NT2/D1 (cell line): ENCODE data around the gene ANAPC2.

ENCODE experiments used
- DNase-seq: peaks from one replicate; pipeline ENCODE4 v3.0.0-alpha.2; 2011; ENCODE audit warnings: low read depth, low spot score
- H3K27me3 ChIP-seq: 2 replicates; pipeline ENCODE4 v1.6.0; 2011; ENCODE audit warnings: mild to moderate bottlenecking; ENCODE audit not compliant: insufficient read length, insufficient read depth
- H3K36me3 ChIP-seq: 2 replicates; pipeline ENCODE4 v1.6.1; 2011; ENCODE audit warnings: mild to moderate bottlenecking, low read length, mixed read lengths; ENCODE audit not compliant: insufficient read depth, insufficient read length
- H3K4me1 ChIP-seq: 2 replicates; pipeline ENCODE4 v1.5.1; 2011; ENCODE audit not compliant: insufficient read depth, insufficient read length
- H3K4me3 ChIP-seq: 2 replicates; pipeline ENCODE4 v1.5.1; 2011; ENCODE audit warnings: low read depth; ENCODE audit not compliant: insufficient read length
- H3K9ac ChIP-seq: 2 replicates; pipeline ENCODE4 v1.6.0; 2011; ENCODE audit warnings: low read depth; ENCODE audit not compliant: insufficient read length
- H3K9me3 ChIP-seq: 2 replicates; pipeline ENCODE4 v1.5.1; 2011; ENCODE audit warnings: mild to moderate bottlenecking, low read length; ENCODE audit not compliant: insufficient read depth
- SUZ12 ChIP-seq: IDR thresholded peaks from 2 replicates; pipeline ENCODE4 v1.6.1; 2011; ENCODE audit not compliant: insufficient read length, insufficient read depth; ENCODE audit errors: extremely low read depth
- YY1 ChIP-seq: IDR thresholded peaks from 2 replicates; pipeline ENCODE4 v1.6.1; 2011; ENCODE audit not compliant: insufficient read length, insufficient read depth
- ZNF274 ChIP-seq: IDR thresholded peaks from 2 replicates; pipeline ENCODE4 v1.6.1; 2011; ENCODE audit warnings: mild to moderate bottlenecking, low read depth, low read length

ANAPC2 gene

GRCh38 chr9:137215196-137215986 lies 27.0 kb upstream of the ANAPC2 start:
- Histone ChIP-seq H3K36me3 (peaks cover 89% of the 10 kb centered on the region), H3K9me3 (no peaks in the 10 kb centered on the region), H3K9ac (no peak overlapping the region), H3K4me3 (no peak overlapping the region), H3K27me3 (no peaks in the 10 kb centered on the region), H3K4me1 (peaks cover 19% of the 10 kb centered on the region)
- TF ChIP-seq YY1 (no peak), SUZ12 (no peak), ZNF274 (no peak)
- no peak for DNase-seq

DNA sequence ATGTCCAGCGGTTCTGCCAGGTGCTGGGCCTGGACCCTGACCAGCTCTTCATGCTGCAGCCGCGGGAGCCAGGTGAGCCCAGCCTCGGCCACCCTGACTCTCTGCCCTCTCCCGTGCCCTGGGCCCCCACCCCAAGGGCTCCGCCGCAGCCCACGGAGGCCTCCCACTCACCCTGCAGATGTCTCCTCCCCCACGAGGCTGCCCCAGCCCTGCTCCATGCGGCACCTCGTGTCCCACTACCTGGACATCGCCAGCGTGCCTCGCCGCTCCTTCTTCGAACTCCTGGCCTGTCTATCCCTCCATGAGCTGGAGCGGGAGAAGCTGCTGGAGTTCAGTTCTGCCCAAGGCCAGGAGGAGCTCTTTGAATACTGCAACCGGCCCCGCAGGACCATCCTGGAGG lies 26.3 kb upstream of the ANAPC2 start:
- Histone ChIP-seq H3K9me3 (no peaks in the 10 kb centered on the region), H3K36me3 (peaks cover 94% of the 10 kb centered on the region), H3K4me1 (peaks cover 18% of the 10 kb centered on the region), H3K27me3 (no peaks in the 10 kb centered on the region), H3K9ac (no peak overlapping the region), H3K4me3 (no peak overlapping the region)
- DNase-seq = no peak
- no peak for TF ChIP-seq SUZ12
- no peak for TF ChIP-seq YY1
- TF ChIP-seq ZNF274 = no peak

DNA sequence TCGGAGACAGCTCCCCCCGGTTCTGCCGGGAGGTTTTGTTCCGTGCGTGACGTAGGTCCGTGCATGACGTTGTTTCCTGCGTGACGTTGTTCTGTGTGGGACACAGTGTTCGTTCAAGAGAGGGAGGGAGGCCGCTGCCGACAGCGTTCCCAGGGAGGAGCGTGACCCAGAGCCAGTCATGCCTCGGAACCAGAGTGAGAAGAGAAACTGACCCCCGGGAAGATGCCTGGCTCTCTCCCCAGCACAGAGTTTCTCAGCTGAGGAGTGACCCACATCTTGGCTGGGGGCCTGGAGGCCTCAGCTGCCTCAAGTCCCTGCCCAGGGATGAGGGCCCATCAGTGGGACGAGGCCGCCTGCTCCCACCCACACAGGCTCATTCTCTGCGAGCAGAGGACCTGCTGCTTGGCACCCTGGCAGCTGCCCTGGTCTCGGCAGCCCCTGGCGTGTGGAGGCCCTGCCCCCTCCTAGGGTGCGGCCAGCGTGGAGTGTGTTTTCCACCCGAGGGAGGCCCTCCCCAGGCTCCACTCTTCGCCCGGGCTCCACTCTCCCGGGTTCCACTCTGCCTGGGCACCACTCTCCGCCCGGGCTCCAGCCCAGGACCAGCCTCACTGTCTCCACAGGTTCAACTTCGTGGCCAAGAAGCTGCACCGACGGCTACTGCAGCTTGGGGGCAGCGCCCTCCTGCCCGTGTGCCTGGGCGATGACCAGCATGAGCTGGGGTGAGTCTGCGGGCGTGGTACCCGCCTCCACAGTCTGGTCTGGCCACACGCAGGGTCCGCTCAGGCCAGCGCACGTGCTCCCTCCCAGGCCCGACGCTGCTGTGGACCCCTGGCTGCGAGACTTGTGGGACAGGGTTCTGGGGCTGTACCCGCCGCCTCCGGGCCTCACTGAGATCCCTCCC lies 25.1 kb upstream of the ANAPC2 start:
- H3K4me3 ChIP-seq = no peak overlapping the region
- TF ChIP-seq ZNF274 (no peak), YY1 (no peak), SUZ12 (no peak)
- H3K9ac ChIP-seq = no peak overlapping the region
- DNase-seq = no peak
- H3K4me1 ChIP-seq = peaks cover 9% of the 10 kb centered on the region
- peaks cover 97% of the 10 kb centered on the region for H3K36me3 ChIP-seq
- H3K27me3 ChIP-seq = no peaks in the 10 kb centered on the region
- H3K9me3 ChIP-seq = no peaks in the 10 kb centered on the region

DNA sequence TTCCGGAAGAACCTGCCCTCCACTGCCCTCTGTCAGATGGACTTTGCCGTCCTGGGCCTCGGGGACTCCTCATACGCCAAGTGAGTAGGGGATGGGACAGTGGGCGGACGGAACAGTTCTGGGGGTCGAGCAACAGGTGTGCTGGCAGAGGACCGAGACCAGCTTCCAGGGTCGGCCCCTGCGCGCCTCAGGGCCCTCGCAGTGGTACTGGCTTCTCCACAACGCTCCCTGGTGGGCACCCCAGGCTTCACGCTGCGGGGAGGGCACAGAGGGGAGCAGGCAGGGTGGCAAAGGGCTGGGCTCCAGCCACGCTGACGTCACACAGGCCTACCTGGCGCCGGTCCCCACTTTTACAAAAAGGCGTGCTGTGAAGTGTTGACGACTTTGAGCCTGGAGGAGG lies 24.2 kb upstream of the ANAPC2 start:
- Histone ChIP-seq H3K9me3 (no peaks in the 10 kb centered on the region), H3K4me3 (no peak overlapping the region), H3K27me3 (no peaks in the 10 kb centered on the region), H3K36me3 (peaks cover 94% of the 10 kb centered on the region), H3K9ac (no peak overlapping the region), H3K4me1 (peaks cover 7% of the 10 kb centered on the region)
- no peak for DNase-seq
- TF ChIP-seq SUZ12 (no peak), ZNF274 (no peak), YY1 (no peak)

DNA sequence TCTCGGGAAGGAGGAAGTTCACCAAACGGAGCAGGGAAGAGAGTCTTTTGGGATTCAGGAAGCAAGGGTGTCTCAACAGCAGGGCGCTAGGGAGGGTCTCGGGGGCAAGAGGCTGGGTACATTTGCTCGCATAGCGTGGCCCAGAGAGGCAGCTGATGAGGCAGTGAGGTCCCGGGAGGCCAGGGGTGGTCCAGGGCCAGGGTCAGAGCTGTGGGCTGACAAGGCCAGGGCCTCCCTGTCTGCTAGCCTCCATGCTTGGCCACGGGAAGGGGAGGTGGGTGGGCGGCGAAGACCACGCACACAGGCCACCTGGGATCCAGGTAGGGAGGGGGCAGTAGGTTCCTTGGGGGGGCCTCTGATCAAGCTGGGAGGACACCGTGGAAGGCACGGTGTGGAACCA lies 23.2 kb upstream of the ANAPC2 start:
- no peak for TF ChIP-seq ZNF274
- no peak for TF ChIP-seq YY1
- H3K36me3 ChIP-seq = peaks cover 94% of the 10 kb centered on the region

GRCh38 chr9:137206602-137207001 lies 18.2 kb upstream of the ANAPC2 start:
- no peaks in the 10 kb centered on the region for H3K27me3 ChIP-seq
- no peaks in the 10 kb centered on the region for H3K9me3 ChIP-seq
- DNase-seq = no peak
- H3K4me1 ChIP-seq = peaks cover 15% of the 10 kb centered on the region
- H3K36me3 ChIP-seq = peaks cover 61% of the 10 kb centered on the region
- peak overlapping the region; percentile 62 for H3K9ac ChIP-seq
- TF ChIP-seq YY1 = no peak
- no peak for TF ChIP-seq ZNF274
- TF ChIP-seq SUZ12 = no peak
- H3K4me3 ChIP-seq = peak overlapping the region; percentile 99

More for the DNA sequence above, 23.2 kb upstream of the ANAPC2 start:
- H3K9ac ChIP-seq = no peak overlapping the region
- no peaks in the 10 kb centered on the region for H3K27me3 ChIP-seq
- no peaks in the 10 kb centered on the region for H3K9me3 ChIP-seq
- DNase-seq = no peak
- peaks cover 14% of the 10 kb centered on the region for H3K4me1 ChIP-seq
- H3K4me3 ChIP-seq = no peak overlapping the region
